LNCAP (cell line): Measurements from ENCODE around the gene VPS36.

Experiments used
- TF ChIP-seq, protein P1 (sequence below): fragments of 450-650 bp; IDR thresholded peaks from 2 replicates; pipeline ENCODE4 v1.5.1; 2017; ENCODE audit warnings: mild to moderate bottlenecking

Gene VPS36, protein sequence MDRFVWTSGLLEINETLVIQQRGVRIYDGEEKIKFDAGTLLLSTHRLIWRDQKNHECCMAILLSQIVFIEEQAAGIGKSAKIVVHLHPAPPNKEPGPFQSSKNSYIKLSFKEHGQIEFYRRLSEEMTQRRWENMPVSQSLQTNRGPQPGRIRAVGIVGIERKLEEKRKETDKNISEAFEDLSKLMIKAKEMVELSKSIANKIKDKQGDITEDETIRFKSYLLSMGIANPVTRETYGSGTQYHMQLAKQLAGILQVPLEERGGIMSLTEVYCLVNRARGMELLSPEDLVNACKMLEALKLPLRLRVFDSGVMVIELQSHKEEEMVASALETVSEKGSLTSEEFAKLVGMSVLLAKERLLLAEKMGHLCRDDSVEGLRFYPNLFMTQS

DNA sequence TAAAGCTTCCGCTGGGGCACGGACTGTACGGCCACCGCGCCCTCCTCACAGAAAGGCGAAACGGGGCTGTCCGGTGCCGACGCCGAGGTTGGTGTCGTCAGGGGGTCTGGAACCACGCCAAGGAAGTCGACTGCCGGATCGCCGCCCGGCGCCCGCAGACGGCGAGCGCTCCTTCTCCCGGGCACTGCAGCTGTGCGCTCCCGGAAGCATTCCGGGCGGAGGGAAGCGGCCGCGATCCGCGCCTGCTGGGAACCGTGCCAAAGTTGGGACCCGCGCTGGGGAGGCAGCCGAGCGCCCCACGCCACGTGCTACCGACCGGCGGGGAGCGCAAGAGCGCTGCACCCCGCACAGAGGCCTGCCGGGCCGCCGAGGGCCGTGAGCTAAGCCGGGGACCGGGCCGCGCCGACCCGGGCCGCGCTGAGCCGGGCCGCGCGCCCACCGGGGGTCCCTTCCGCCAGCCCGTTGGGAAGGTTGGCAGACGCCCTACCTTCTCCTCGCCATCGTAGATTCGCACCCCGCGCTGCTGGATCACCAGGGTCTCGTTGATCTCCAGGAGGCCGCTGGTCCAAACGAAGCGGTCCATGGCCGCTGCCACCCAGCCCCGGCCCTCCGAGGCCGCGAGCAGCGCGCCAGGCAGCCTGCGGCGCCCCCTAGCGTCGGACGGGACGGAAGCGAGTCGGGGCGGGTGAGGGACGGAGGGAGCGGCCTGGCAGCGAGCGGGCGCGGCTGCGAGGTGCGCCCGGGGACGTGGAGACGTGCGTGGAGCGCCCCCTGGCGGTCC lies at the start of gene VPS36:
Gene VPS36, minus strand, starts transcription at position 623 of the 781 bp plus-strand sequence. Its CDS starts 40 bp downstream, at position 583.
- TF ChIP-seq, protein P1, sequence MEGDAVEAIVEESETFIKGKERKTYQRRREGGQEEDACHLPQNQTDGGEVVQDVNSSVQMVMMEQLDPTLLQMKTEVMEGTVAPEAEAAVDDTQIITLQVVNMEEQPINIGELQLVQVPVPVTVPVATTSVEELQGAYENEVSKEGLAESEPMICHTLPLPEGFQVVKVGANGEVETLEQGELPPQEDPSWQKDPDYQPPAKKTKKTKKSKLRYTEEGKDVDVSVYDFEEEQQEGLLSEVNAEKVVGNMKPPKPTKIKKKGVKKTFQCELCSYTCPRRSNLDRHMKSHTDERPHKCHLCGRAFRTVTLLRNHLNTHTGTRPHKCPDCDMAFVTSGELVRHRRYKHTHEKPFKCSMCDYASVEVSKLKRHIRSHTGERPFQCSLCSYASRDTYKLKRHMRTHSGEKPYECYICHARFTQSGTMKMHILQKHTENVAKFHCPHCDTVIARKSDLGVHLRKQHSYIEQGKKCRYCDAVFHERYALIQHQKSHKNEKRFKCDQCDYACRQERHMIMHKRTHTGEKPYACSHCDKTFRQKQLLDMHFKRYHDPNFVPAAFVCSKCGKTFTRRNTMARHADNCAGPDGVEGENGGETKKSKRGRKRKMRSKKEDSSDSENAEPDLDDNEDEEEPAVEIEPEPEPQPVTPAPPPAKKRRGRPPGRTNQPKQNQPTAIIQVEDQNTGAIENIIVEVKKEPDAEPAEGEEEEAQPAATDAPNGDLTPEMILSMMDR, result peak; percentile 97

DNA sequence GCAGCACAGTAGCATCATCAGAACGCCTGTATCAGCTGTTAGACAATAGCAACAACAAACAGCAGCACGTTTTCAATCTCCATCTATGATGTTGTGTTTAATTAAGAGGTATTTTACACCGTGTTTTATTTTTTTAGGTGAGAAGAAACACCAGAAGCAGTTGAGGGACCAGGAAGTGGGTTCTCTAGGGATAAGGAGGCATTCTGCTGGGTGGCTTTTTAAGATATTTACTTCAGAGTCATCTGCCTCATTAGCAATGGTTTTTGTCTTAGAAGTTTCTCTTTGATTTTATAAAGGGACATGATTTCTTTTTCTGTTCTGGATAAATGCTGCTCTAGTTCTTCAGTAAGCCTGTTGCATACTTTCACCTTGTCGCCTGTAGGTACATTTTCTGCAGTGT lies 13.1 kb upstream of the VPS36 start:
- TF ChIP-seq, protein P1, result no peak

DNA sequence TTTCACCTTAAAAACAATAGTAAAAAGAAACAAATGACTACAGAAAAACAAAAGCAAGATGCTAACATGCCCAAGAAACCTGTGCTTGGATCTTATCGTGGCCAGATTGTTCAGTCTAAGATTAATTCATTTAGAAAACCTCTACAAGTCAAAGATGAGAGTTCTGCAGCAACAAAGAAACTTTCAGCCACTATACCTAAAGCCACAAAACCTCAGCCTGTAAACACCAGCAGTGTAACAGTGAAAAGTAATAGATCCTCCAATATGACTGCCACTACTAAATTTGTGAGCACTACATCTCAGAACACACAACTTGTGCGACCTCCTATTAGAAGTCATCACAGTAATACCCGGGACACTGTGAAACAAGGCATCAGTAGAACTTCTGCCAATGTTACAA lies 10.8 kb upstream of the VPS36 start:
- TF ChIP-seq, protein P1, result no peak

DNA sequence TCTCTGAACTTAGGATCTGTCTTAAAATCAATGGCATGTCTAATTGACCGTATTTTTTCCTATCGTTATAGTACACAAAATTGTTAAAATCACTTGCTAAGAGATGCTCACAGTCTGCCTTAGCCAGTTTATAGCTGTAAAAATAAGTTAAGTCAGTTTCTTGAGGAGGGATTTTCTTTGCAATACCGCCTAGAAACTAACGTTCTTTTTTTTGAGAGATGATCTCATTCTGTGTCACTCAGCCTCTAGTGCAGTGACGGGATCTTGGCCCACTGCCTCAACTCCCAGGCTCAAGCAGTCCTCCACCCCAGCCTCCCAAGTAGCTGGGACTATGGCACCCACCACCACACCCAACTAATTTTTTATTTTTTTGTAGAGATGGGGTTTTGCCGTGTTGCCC lies 9.2 kb upstream of the VPS36 start:
- TF ChIP-seq, protein P1, result no peak

DNA sequence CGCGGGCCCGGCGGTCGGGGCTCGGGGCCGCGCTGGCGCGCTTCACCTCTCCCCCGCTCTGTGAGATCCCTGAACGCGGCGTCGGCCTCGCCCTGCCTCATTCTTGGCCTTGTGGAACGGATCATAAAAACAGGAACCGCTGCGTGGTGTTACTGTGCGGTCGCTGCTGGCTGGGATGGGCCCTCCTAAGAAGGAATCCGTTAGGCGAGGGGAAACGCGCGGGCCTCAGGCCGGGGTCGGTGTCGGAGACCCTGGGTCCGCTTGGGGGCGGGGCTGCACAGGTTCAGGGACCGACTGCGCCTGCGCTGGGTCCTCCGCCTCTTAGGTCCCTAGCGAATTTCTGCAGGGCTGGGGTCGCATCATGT lies 5.2 kb upstream of the VPS36 start:
- TF ChIP-seq, protein P1, result no peak

DNA sequence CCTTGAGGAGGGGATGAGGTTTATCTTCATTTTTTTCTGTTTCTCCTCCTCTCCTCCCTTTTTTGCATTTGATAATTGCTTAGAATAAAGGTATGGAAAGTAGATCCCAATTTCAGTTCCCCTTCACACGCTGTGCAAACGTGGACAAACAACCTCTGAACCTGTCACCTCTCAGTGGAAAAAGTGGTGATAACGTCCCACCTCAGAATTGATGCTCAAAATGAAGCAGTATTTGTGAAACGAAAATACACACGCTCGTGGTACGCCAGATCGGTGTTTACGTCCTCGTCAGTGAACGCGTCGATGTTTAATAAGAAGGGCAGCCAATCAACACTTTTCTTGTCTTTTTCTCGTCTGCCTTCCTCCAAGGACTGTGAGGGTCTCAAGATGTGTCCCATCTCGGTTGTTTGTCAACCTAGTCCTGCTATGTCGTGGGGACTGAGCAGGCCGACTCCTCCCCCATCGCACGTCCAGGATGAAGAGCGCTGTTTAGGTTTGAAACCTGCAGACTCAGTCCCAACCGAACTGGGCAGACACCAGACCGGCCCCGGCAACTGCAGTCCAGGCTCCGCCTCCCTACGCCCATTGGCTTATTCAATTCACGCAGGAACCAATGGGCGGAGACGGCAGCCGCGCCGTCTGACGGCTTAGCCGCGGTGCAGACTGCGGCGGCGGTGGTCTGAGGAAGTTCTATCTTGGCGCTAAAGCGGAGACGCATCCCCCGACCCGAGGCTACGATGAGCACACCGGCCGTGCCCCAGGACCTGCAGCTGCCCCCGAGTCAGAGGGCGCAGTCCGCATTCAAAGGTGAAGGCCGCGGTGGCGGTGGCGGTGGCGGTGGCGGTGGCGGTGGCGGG lies 4.6 kb upstream of the VPS36 start, which contains the start of gene CKAP2:
Gene CKAP2, plus strand, starts transcription at position 659 of the 857 bp plus-strand sequence. Its CDS starts 79 bp downstream, at position 738.
- TF ChIP-seq, protein P1, result no peak

DNA sequence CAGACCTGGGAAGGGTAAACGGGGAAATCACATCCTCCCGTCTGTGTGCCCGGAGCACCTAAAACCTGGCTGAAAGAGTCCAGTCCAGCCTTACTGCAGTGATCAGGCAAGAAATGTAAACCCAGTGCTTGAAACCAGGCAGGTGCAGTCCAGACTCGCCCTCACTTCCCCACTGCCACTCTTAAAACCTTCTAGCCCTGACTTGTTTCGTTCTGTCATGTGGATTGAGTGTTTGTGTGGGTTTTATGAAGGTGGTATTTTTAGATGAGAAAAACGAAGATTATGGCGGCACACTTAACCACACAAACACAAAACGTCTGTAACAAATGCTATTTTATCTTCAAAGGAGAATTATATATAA lies 4.0 kb upstream of the VPS36 start:
- TF ChIP-seq, protein P1, result no peak
